ENCODE measurements around the gene RNF144A. TPM values are rescaled to one million over a fixed set of nuclear protein-coding genes. Genes with fewer than 3 reads are reported as not detected.

The RNF144A gene
- total RNA-seq, 1 donor = 4.3 TPM

DNA sequence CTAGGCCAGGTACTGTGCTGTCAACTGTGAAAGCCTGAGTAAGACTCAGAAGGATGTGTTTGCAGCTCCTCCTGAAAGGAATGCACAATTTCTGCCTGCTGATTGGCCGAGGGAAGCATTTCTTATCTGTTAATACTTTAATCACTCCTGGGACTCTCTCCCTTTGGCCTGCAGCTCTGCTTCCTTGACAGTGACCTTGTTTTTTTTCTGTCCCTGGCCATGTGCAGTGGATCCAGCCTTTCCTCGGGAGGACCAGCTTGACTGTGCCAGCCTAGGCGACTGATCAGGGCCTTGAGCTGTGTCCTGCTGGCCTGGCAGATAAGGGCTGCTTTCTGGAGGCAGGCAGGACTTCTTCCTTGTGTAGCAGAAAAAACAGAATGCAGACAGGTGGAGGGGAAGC, 10.0 kb downstream of the RNF144A start:
- TF ChIP-seq, protein P1, sequence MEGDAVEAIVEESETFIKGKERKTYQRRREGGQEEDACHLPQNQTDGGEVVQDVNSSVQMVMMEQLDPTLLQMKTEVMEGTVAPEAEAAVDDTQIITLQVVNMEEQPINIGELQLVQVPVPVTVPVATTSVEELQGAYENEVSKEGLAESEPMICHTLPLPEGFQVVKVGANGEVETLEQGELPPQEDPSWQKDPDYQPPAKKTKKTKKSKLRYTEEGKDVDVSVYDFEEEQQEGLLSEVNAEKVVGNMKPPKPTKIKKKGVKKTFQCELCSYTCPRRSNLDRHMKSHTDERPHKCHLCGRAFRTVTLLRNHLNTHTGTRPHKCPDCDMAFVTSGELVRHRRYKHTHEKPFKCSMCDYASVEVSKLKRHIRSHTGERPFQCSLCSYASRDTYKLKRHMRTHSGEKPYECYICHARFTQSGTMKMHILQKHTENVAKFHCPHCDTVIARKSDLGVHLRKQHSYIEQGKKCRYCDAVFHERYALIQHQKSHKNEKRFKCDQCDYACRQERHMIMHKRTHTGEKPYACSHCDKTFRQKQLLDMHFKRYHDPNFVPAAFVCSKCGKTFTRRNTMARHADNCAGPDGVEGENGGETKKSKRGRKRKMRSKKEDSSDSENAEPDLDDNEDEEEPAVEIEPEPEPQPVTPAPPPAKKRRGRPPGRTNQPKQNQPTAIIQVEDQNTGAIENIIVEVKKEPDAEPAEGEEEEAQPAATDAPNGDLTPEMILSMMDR (IDR thresholded peaks at IDR 0.05; ENCODE audit: insufficient read depth, low read depth, low read length) = no peak
- no peak for DNase-seq (ENCODE audit: low read depth)
- H3K4me3 ChIP-seq (ENCODE audit: low read depth, low read length) = no peak overlapping the region

DNA sequence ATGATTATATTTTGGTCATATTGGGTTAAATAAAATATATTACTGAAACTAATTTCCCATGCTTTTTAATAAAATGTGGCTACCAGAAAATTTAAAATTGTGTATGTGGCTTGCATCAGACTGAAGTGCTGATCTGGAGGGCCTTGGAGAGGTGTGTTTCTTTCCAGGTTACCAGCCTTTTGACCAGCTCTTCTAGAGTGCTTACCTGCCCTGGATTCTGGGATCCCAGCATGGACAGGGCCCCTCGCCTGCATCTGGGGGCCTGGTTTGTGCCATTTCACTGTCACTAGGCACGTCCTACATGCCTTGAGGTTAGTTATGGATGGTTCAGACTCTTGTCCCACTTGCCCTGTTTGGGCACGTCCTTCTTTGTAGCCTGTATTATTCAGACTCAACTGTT, 10.5 kb downstream of the RNF144A start:
- TF ChIP-seq, protein P1 (IDR thresholded peaks at IDR 0.05; ENCODE audit: insufficient read depth, low read depth, low read length) = no peak
- no peak overlapping the region for H3K4me3 ChIP-seq (ENCODE audit: low read depth, low read length)
- DNase-seq (ENCODE audit: low read depth) = no peak

DNA sequence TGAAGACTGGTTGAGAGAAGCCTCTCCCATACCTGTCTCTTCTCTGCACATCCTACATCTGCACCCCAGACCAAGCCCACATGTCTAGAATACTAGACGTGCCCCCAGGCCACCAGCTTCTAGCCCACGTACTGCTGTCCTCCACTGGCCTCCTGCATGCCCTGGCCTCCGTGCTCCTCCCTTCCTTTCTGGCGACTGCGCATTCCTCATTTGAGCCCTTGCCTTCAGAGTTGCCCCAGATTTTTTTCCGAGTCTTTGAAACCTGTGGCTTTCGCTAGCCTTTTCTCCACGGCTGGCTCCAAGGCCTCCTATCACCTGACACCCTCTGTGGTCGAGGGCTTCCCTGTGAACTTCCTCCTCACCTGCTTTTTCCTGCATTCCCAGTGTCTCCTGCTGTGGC, 11.2 kb downstream of the RNF144A start:
- no peak for DNase-seq (ENCODE audit: low read depth)
- no peak overlapping the region for H3K4me3 ChIP-seq (ENCODE audit: low read depth, low read length)
- TF ChIP-seq, protein P1 (IDR thresholded peaks at IDR 0.05; ENCODE audit: insufficient read depth, low read depth, low read length) = no peak

DNA sequence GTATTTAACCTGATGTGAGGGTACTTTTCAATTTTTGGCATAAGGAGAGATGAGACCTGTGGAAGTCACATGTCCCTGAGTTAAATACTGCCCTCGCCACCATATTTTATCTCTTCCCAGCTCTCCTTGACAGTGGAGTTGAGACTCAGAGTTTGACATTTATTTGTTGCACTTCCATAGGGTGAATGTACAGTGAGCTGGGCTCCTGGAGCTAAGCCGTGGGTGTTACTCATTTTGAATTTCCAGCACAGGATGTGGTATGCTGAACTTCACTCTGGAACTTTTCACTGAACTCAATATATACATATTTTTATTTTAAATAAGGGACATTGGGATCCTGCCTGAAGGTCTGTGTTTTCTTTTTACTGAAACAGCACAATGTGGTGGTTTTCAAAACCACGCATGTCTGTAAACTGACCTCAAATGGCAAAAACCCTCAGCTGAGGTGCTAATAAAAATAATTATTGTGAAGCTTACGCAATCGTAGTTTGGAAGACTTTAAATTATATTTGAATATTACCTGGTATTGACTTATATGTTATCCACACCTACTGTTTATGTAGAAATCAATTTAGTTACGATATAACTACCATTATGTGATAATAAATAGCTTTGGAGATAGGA, 12.1 kb downstream of the RNF144A start:
- H3K4me3 ChIP-seq (ENCODE audit: low read depth, low read length) = no peak overlapping the region
- TF ChIP-seq, protein P1 (IDR thresholded peaks at IDR 0.05; ENCODE audit: insufficient read depth, low read depth, low read length) = no peak
- DNase-seq (ENCODE audit: low read depth) = no peak

DNA sequence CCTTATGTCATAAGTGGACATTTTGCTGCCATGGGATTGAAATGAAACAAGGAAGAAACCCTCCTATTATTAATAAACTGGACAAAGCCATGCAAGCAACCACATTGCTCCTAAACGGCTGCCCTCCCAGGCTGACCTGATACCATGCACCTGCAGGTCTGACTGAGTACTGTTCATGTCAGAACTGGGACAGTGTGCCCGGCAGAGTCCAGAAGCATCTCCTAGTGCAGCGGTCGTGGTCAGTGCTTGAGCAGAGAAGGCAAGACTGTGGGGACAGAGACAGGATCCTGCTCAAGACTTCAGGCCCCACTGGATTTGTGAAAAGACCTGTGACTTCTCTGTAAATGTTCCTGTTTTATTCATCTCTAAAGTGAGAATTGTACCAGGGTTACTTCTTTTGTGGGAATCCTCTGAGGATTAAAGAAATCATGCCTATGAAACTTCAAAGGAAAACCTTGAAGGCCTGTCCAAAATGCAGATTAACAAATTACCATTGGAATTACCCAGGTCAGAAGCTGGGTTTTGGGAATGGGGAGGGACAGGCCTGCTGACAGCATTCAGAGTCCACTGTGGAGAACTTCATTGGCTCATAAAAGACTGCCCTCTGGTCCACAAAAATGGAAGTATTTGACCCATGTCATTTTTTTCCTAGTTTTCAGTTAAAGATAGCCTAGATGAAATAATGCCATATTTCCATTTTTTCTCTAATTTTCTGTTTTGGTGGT, 13.9 kb downstream of the RNF144A start:
- H3K4me3 ChIP-seq (ENCODE audit: low read depth, low read length) = no peak overlapping the region
- no peak for DNase-seq (ENCODE audit: low read depth)
- TF ChIP-seq, protein P1 (IDR thresholded peaks at IDR 0.05; ENCODE audit: insufficient read depth, low read depth, low read length) = no peak

DNA sequence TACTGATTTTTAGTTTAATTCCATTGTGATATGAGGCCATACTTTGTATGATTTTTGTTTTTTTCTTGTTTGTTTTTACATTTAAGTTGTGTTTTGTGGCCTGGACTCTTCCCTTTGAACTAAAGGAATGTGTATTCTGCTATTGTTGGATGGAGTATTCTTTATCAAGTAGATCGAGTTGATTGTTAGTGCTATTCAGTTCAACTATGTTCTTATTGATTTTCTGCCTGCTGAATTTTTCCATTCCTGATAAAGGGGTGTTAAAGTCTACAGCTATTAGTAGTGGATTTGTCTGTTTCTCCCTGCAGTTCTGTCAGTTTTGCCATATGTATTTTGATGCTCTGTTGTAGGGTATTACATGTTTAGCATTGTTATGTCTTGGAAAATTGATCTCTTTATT, 14.5 kb downstream of the RNF144A start:
- TF ChIP-seq, protein P1 (IDR thresholded peaks at IDR 0.05; ENCODE audit: insufficient read depth, low read depth, low read length) = no peak
- no peak overlapping the region for H3K4me3 ChIP-seq (ENCODE audit: low read depth, low read length)
- no peak for DNase-seq (ENCODE audit: low read depth)

Data from fibroblast of villous mesenchyme (primary cell).